Activated CD4-positive, CD25-positive, alpha-beta regulatory T cell treated with anti-CD3 and anti-CD28 coated beads, Interleukin-2, amount 50 U/mL, for 24 hours (primary cell): ENCODE results near the gene NOP58.
"Not testable (repeated sequence)": the region's sequence is repeated elsewhere in the genome, so short reads cannot be mapped to it uniquely, and the experiment has no call there.

ENCODE experiments used
- ATAC-seq, 2 donors: fragments of 150-1000 bp; cut with Tn5 transposase; one replicate each; pipeline ENCODE4 v1.10.0; 2021; ENCODE audit warnings: mild to moderate bottlenecking in 1 of 2, moderate library complexity in 1 of 2

NOP58 gene, protein sequence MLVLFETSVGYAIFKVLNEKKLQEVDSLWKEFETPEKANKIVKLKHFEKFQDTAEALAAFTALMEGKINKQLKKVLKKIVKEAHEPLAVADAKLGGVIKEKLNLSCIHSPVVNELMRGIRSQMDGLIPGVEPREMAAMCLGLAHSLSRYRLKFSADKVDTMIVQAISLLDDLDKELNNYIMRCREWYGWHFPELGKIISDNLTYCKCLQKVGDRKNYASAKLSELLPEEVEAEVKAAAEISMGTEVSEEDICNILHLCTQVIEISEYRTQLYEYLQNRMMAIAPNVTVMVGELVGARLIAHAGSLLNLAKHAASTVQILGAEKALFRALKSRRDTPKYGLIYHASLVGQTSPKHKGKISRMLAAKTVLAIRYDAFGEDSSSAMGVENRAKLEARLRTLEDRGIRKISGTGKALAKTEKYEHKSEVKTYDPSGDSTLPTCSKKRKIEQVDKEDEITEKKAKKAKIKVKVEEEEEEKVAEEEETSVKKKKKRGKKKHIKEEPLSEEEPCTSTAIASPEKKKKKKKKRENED

DNA sequence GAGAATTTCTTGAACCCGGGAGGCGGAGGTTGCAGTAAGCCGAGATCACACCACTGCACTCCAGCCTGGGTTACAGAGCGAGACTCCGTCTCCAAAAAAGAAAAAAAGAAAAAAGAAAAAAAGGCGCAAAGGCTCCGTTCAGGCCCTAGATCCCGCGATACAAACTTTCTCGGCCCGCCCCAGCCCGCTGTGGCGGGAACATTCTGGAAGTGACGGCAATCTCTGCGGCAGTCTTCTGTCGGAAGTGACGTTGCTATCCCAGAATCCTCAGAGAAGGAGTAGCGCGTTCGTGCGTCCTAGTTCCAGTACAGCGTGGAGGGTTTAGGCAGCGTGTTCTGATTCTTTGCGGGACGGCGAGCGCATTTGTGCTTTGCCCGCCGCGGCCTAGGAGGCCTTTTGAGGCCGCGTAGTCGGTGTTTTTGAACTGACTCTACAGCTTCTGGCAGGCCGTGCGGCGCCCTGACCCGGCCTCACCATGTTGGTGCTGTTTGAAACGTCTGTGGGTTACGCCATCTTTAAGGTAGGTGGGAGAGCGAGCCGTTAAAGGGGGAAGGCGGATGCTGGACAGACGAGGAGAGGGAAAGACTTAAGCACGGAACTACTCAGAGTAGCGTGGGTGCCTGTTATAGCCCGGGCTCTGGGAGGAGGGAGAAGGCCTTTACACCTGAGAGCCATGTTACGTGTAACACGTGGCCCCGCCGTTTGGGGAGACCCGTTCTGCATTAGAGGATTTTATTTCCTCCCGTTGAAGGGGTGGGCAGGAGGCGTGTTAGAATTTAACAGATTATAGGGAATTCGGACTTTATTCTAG is at the start of gene NOP58:
NOP58 (plus strand) TSS at position 297 of the 811 bp plus-strand sequence; CDS start at position 476, 179 bp downstream.
- peak; percentile 85 to 86 for ATAC-seq

- ATAC-seq = no peak
Measured at GRCh38 chr2:202221873-202222272, 43.7 kb upstream of the NOP58 start.

DNA sequence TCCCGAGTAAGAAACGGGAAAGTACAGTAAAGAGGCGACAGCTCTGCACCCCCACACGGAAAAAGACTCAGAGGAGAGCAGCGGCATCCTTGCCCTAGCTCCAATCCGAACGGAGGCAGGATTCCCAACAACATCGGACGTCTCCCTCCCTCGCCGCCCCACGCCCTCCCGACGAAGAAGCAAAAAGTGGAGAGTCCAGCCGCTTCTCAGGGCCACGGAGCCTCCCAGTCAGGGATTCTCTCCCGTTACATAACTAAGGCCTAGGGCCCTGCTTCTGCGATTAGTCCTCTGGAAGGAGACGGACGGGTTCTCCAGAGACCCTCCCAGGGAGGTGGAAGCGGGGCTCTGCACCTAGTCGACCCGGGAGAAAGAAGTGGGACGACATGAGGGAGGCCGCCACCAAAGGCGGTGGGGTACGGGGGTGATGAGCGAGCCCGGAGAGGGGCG is 27.8 kb upstream of the NOP58 start:
- peak; percentile 40 to 55 for ATAC-seq

DNA sequence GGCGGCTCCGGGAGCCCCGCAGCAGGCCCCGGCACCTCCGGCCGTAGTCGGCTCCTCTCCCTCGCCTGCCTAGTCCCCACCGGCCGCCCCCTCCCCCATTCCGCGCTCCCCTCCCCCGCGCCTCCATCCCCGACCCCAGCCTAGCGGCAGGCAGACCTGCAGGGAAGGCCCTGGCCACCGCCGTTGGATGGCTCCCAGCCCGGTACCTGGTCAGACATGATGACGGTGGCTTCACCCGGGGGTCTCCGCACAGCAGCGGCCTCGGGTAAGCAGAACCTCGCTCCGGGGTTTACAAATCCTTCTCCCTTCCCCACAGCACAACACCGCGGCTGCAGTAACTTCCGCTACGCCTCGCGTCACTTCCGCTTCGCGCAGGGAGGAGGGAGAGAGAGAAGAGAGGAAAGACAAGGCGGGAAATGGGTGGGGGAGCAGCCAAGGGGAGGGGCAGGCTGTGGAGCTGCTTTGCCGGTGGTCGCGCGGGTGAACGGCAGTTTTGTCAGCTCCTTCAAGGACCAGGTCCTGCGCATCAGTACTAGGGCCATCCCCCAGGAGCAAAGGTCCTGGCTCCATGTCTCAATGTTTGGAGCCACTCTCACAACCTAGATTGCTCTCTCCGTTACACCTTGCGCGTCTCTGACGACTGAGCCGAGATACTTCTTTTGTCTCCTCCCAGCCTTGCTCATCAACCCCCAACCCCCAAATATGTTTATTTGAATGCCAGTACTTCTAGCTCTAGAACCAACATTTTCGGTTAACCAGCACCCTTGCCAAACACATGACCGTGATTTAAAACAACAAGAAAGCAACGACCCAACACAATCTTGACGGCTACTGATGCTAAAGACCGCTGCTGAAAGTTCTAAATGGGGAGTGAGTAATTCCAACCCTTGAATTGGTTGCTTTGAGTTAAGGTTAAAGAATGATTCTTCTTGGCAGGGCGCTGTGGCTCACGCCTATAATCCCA is 27.0 kb upstream of the NOP58 start, which contains the start of gene SUMO1:
SUMO1 (minus strand) TSS at position 364 of the 964 bp plus-strand sequence; CDS start at position 218, 146 bp downstream.
- ATAC-seq = peak; percentile 95 to 98

GRCh38 chr2:202247710-202248109 is 17.9 kb upstream of the NOP58 start:
- not testable (repeated sequence) for ATAC-seq

- ATAC-seq = no peak
Measured at GRCh38 chr2:202249521-202250253, 15.9 kb upstream of the NOP58 start.

- no peak for ATAC-seq
Measured at GRCh38 chr2:202251494-202251893, 14.1 kb upstream of the NOP58 start.

GRCh38 chr2:202261531-202261930 is 4.0 kb upstream of the NOP58 start:
- ATAC-seq = no peak

- ATAC-seq = no peak
Measured at GRCh38 chr2:202267495-202267894, 1.9 kb downstream of the NOP58 start.

GRCh38 chr2:202269585-202269984 is 4.0 kb downstream of the NOP58 start:
- peak in 1 of 2 donors; percentile 4 for ATAC-seq

DNA sequence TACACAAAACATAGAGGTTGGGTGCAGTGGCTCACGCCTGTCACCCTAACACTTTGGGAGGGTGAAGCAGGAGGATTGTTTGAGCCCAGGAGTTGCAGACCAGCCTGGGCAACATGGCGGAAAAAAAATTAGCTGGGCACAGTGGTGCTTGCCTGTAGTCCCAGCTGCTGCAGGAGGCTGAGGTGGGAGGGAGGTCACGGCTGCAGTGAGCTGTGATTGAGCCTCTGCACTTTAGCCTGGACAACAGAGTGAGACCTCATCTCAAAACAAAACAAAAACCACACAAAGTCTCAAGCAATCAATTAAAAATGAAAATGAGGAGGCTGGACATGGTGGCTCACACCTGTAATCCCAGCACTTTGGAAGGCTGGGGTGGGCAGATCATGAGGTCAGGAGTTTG is 4.9 kb downstream of the NOP58 start:
- no peak for ATAC-seq

- ATAC-seq = peak; percentile 66 to 72
Measured at GRCh38 chr2:202276078-202276720, 10.6 kb downstream of the NOP58 start.

GRCh38 chr2:202278036-202278760 is 12.6 kb downstream of the NOP58 start:
- peak; percentile 74 to 76 for ATAC-seq

- ATAC-seq = no peak
Measured at GRCh38 chr2:202278944-202279343, 13.4 kb downstream of the NOP58 start.

DNA sequence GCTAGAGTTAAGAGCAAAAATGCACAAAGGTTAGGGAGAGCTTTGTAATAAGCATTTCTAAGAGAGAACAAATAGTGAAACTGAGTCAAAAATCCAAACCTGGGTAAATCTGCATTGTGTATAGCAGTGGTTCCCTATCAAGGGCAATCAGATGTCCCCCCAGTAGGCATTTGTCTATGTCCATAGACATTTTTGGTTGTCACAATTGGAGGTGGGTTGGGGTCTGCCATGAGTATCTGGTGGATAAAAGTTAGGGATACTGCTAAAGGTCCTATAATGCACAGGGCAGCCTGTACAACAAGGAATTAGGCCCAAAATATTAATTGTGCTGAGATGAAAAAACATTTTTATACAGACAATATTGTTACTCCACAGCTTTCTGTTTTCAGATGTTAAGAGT is 21.0 kb downstream of the NOP58 start:
- ATAC-seq = no peak

DNA sequence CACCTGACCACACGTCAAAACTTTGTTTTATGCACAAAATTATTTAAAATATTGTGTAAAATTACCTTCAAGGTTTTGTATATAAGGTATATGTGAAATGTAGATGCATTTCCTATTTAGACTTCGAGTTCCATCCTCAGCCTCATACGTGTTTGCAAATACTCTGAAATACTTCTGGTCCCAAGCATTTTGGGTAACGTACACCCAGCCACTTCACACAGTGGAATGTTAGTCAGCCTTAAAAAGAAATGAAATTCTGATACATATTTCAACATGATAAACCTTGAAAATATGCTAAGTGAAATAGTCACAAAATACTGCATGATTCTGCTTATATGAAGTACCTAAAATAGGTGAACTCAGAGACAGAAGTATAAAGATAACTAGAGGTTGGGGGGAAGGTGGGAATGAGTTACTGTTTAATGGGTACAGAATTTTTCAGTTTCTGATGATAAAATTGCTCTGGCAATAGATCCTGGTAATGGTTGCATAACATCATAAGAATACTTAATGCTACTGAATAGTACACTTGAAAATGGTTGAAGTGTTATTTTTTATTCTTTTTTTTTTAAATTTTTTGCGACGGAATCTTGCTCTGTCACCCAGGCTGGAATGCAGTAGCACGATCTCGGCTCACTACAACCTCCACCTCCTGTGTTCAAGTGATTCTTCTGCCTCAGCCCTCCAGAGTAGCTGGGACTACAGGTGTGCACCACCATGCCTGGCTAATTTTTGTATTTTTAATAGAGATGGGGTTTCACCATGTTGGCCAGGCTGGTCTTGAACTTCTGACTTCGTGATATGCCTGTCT is 24.0 kb downstream of the NOP58 start:
- ATAC-seq = no peak

- ATAC-seq = no peak
Measured at GRCh38 chr2:202290316-202290715, 24.8 kb downstream of the NOP58 start.

DNA sequence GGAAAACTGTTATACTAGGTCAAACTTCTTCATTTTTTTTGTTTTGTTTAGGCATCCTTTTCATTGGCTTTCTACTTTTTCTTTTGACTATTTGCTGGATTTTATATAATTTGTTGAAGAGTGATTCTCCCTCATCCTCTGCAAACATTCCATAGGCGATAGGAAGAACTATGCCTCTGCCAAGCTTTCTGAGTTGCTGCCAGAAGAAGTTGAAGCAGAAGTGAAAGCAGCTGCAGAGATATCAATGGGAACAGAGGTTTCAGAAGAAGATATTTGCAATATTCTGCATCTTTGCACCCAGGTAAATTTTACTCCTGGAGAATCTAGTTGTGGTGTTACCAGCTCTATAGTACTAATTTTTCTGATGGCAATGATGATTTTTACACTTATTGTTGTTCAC is 25.4 kb downstream of the NOP58 start:
- no peak for ATAC-seq

- ATAC-seq = peak; percentile 77 to 80
Measured at GRCh38 chr2:202299712-202300111, 34.1 kb downstream of the NOP58 start.
